Esophagus muscularis mucosa (tissue), 4 donors: ENCODE results near the gene PTPN14. TPM values are rescaled to one million over a fixed set of nuclear protein-coding genes. Genes with fewer than 3 reads are reported as not detected.
A peak's percentile ranks its signal among the peaks of the same experiment; 100 is the strongest.

ENCODE experiments used
- DNase-seq: peaks from one replicate; pipeline ENCODE4 v3.0.0-alpha.2; 2017; ENCODE audit errors: extremely low spot score
- H3K27ac ChIP-seq, 4 donors: fragments of 200-600 bp; sonication (generic); replicated peaks in 1 of 4; 1 replicate in 3 of 4; 2 replicates in 1 of 4; pipeline ENCODE4 v1.5.1; 2016 to 2019; ENCODE audit warnings: mild to moderate bottlenecking in 1 of 4
- H3K27me3 ChIP-seq, 4 donors: fragments of 200-600 bp; sonication (generic); one replicate each; pipeline versions ENCODE4 v1.5.1 to v1.6.0; 2016 to 2019
- H3K36me3 ChIP-seq, 4 donors: fragments of 200-600 bp; sonication (generic); one replicate each; pipeline ENCODE4 v1.5.1; 2016 to 2019
- H3K4me1 ChIP-seq, 4 donors: fragments of 200-600 bp; sonication (generic); one replicate each; pipeline ENCODE4 v1.5.1; 2016 to 2019
- H3K4me3 ChIP-seq, 4 donors: fragments of 200-600 bp; sonication (generic); 1 replicate in 2 of 4; 2 replicates in 2 of 4; pipeline ENCODE4 v1.5.1; 2016 to 2019; ENCODE audit warnings: mild to moderate bottlenecking in 4 of 4, moderate library complexity in 1 of 4
- H3K9me3 ChIP-seq, 4 donors: fragments of 200-600 bp; sonication (generic); 1 replicate in 3 of 4; 2 replicates in 1 of 4; pipeline ENCODE4 v1.5.1; 2016 to 2019
- EP300 ChIP-seq: sonication (generic); formaldehyde crosslinking; IDR thresholded peaks from one replicate; pipeline ENCODE4 v1.6.1; 2017; ENCODE audit warnings: antibody characterized with exemption
- POLR2A ChIP-seq: fragments of 450-650 bp; IDR thresholded peaks from one replicate; pipeline ENCODE4 v1.6.1; 2017; ENCODE audit warnings: antibody characterized with exemption, moderate library complexity, mild to moderate bottlenecking, low read depth
- POLR2AphosphoS5 ChIP-seq, 2 donors: sonication (generic); formaldehyde crosslinking; IDR thresholded peaks; one replicate each; pipeline ENCODE4 v1.6.1; 2017; ENCODE audit warnings: antibody characterized with exemption in 2 of 2
- WGBS: methylation state at CpG from one replicate; pipeline ENCODE4 v1.1.5; 2018; 5-methylcytosine and 5-hydroxymethylcytosine counted together
- intact Hi-C: fragments of 100-400 bp; cut with DNase I; formaldehyde crosslinking; loops from one replicate; pipeline ENCODE4 v1.15.1; 2023
- total RNA-seq, 4 donors: library from RNA; depleted of rRNA; stranded (reverse); fragments of >200 nt; gene quantifications; one replicate each; pipeline versions ENCODE4 v1.1.0 to v1.2.1, GENCODE V29; 2016
- TF ChIP-seq, protein P1 (sequence below), 3 experiments: fragments of 200-600 bp in 2 of 3; fragments of 450-650 bp in 1 of 3; sonication (generic) in 2 of 3; IDR thresholded peaks; one replicate each; pipeline ENCODE4 v1.5.1; 2017 to 2019; ENCODE audit warnings: antibody characterized with exemption in 3 of 3, mild to moderate bottlenecking in 2 of 3, moderate library complexity in 1 of 3

Gene PTPN14
- total RNA-seq, 4 donors from 2014 or later, result 48.5 to 108 (median 69.1) TPM

DNA sequence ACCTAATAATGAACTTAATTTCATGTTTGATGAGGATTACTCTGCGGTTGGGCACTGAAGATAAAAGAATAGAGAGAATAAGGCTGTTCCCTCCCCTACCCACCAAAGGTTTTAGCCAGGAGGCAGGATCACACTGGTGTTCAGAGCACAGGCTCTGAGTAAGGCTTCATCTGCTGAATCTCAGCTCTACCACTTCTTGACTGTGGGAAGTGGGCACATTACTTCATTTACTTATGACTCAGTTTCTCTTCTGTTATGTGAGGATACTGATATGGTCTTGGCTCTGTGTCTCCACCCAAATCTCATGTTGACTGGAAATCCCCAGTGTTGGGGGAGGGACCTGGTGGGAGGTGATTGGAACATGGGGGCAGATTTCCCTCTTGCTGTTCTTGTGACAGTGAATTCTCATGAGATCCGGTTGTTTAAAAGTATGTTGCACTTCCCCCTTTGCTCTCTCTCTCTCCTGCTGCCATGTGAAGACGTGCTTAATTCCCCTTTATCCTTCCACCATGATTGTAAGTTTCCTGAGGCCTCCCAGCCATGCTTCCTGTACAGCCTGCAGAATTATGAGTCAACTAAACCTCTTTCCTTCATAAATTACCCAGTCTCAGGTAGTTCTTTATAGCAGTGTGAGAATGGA, 190.8 kb downstream of the PTPN14 start:
- 77% methylated on average over 3 of the region's 3 CpGs for WGBS
- TF ChIP-seq POLR2AphosphoS5 (IDR thresholded peaks at IDR 0.05), result no peak
- no peak for TF ChIP-seq POLR2A
- no peak for TF ChIP-seq EP300
- TF ChIP-seq, protein P1, sequence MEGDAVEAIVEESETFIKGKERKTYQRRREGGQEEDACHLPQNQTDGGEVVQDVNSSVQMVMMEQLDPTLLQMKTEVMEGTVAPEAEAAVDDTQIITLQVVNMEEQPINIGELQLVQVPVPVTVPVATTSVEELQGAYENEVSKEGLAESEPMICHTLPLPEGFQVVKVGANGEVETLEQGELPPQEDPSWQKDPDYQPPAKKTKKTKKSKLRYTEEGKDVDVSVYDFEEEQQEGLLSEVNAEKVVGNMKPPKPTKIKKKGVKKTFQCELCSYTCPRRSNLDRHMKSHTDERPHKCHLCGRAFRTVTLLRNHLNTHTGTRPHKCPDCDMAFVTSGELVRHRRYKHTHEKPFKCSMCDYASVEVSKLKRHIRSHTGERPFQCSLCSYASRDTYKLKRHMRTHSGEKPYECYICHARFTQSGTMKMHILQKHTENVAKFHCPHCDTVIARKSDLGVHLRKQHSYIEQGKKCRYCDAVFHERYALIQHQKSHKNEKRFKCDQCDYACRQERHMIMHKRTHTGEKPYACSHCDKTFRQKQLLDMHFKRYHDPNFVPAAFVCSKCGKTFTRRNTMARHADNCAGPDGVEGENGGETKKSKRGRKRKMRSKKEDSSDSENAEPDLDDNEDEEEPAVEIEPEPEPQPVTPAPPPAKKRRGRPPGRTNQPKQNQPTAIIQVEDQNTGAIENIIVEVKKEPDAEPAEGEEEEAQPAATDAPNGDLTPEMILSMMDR (IDR thresholded peaks at IDR 0.05), result no peak
- Histone ChIP-seq H3K27ac (no peak overlapping the region), H3K4me3 (no peak overlapping the region), H3K36me3 (peaks cover 35 to 94% (median 58%) of the 10 kb centered on the region in 4 donors), H3K4me1 (peaks cover 0 to 35% (median 0%) of the 10 kb centered on the region in 4 donors), H3K27me3 (no peaks in the 10 kb centered on the region), H3K9me3 (no peaks in the 10 kb centered on the region)
- intact Hi-C loops, result no loop called here
- DNase-seq, result no peak

DNA sequence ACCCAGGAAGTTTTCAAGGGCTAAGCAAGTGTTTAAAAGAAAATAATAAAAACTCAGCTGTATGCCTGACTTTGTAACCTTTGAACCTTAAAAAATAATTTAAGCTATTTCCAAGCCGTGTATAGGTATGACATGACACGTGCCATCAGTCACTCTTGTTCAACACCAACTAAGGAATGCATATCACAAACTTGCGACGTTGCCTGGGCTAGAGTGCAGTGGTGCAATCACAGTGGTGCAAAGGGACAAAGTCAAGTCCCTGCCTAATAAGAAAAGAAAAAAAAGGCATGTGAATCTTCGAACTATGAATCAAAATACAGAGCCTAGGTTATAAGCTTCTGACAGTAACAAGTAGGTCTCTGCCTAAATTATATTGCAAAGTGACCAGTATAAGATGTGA, 191.3 kb downstream of the PTPN14 start:
- intact Hi-C loops, result no loop called here
- Histone ChIP-seq H3K4me1 (peaks cover 1 to 35% (median 3%) of the 10 kb centered on the region in 4 donors), H3K36me3 (peaks cover 33 to 98% (median 59%) of the 10 kb centered on the region in 4 donors), H3K27ac (no peak overlapping the region), H3K9me3 (no peaks in the 10 kb centered on the region), H3K27me3 (no peaks in the 10 kb centered on the region), H3K4me3 (no peak overlapping the region)
- no peak for DNase-seq
- TF ChIP-seq POLR2AphosphoS5 (IDR thresholded peaks at IDR 0.05) (no peak), EP300 (no peak), POLR2A (no peak)
- TF ChIP-seq, protein P1 (IDR thresholded peaks at IDR 0.05), result no peak
- 81% methylated on average over 5 of the region's 5 CpGs for WGBS

DNA sequence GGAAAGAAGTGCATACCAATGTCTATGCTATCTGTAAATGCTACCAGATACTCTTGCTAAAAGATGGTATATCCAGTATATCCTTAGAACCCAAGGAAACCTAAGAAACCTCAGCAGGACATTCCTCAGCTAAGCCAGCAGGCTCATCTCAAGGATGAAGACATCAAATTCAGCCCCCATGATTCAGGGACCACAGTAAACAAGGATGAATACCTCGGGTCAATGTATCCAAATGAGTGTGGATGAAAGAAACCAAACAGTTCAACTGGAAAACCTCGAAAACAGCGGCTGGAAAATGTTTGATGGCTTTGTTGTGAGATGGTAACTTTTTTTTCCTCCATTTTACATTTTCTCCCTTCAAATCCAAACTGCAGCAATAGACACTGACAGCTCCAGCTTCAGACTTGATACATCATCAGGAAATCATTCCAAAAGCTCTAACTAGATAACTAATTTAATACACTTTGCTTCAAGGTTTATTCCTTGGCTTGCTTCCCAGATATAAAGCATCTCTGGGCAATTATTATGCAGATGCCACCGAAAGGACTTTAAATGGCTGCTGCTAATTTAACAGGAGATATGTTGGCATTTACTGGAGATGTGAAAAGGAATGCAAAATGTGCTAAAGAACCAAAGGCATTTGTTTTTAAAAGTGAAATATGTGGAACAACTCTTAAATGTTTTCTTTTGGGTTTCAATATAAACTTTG, 196.8 kb downstream of the PTPN14 start:
- H3K4me1 ChIP-seq, result peaks cover 4 to 26% (median 14%) of the 10 kb centered on the region in 4 donors
- H3K27ac ChIP-seq, result peak overlapping the region in 1 of 4 donors; percentile 23
- intact Hi-C loops, result no loop called here
- TF ChIP-seq POLR2AphosphoS5 (IDR thresholded peaks at IDR 0.05), result no peak
- TF ChIP-seq, protein P1 (IDR thresholded peaks at IDR 0.05), result no peak
- no peak for TF ChIP-seq EP300
- TF ChIP-seq POLR2A, result no peak
- no peak overlapping the region for H3K4me3 ChIP-seq
- DNase-seq, result no peak
- no peaks in the 10 kb centered on the region for H3K27me3 ChIP-seq
- peaks cover 14 to 55% (median 39%) of the 10 kb centered on the region in 4 donors for H3K36me3 ChIP-seq
- 51% methylated on average over 4 of the region's 4 CpGs for WGBS
- H3K9me3 ChIP-seq, result no peaks in the 10 kb centered on the region

DNA sequence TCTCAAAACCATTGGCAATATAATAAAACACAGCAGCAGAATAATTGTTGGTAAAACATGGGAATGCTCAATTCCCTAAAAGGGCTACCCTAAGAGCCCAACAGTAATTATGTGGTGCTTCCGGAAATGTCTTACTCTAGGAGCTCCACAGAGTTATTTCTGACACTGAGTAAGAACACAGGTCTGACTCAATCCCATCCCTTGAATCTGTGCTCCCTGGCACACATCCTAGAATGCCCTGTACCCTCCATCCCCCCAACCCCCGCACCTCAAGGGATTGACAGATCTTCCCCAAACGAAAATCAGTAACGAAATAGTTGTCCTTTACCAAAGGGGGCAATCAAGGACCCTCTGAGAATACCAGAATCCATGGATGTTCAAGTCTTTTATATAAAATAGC, 198.6 kb downstream of the PTPN14 start:
- Histone ChIP-seq H3K36me3 (peaks cover 9 to 46% (median 34%) of the 10 kb centered on the region in 4 donors), H3K9me3 (no peaks in the 10 kb centered on the region), H3K27me3 (no peaks in the 10 kb centered on the region), H3K27ac (no peak overlapping the region), H3K4me3 (no peak overlapping the region), H3K4me1 (peaks cover 4 to 26% (median 14%) of the 10 kb centered on the region in 4 donors)
- no peak for DNase-seq
- WGBS, result 95% methylated on average over 4 of the region's 4 CpGs
- intact Hi-C loops, result no loop called here
- TF ChIP-seq POLR2A (no peak), POLR2AphosphoS5 (IDR thresholded peaks at IDR 0.05) (no peak), EP300 (no peak)
- TF ChIP-seq, protein P1 (IDR thresholded peaks at IDR 0.05), result no peak
